Stomach (tissue), 4 donors: ENCODE results near the gene CRADD.

Source experiments
- CTCF ChIP-seq, 7 experiments: fragments of 450-650 bp in 4 of 7; fragments of 200-600 bp in 3 of 7; sonication (generic) in 3 of 7; IDR thresholded peaks; one replicate each; pipeline ENCODE4 v1.5.1; 2016 to 2019; ENCODE audit warnings: antibody characterized with exemption in 7 of 7, control low read depth in 2 of 7, mild to moderate bottlenecking in 1 of 7
- POLR2A ChIP-seq, 4 donors: fragments of 450-650 bp; IDR thresholded peaks; one replicate each; pipeline ENCODE4 v1.6.1; 2016; ENCODE audit warnings: antibody characterized with exemption in 4 of 4, control low read depth in 2 of 4, mild to moderate bottlenecking in 1 of 4, moderate library complexity in 1 of 4

DNA sequence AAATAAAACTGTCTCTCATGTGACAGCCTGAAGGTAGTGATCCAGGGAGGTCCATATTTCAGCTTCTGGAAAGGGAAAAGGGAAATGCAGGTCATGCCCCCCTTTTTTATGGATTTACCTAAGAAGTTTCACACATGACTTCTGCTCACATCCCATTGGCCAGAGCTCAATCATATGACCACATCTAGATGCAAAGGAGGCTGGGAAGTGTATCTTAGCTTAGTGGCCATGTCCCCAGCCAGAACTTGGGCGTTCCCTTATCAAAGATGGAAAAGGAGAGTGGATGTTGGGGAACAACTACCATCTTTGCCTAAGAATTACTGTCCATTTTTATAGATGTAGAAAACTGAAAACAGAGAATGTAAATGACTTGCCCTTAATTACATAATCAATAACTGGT lies 26.5 kb upstream of the CRADD start:
- TF ChIP-seq POLR2A (IDR thresholded peaks at IDR 0.05) (no peak), CTCF (IDR thresholded peaks at IDR 0.05) (no peak)
